Panc1 (cell line): ENCODE measurements around the gene DIDO1.

ENCODE experiments used
- CTCF ChIP-seq: fragments of 450-650 bp; IDR thresholded peaks from 2 replicates; pipeline ENCODE4 v1.5.1; 2017; ENCODE audit warnings: mild to moderate bottlenecking
- POLR2AphosphoS5 ChIP-seq: IDR thresholded peaks from 2 replicates; pipeline ENCODE4 v1.6.1; 2012; ENCODE audit warnings: mild to moderate bottlenecking, low read depth, low read length, moderate library complexity
- REST ChIP-seq, 2 experiments: IDR thresholded peaks; 2 replicates each; pipeline ENCODE4 v1.6.1; 2011 to 2012; ENCODE audit warnings: low read depth in 2 of 2, control low read depth in 1 of 2, low read length in 1 of 2, mild to moderate bottlenecking in 1 of 2, moderate library complexity in 1 of 2; ENCODE audit not compliant: insufficient read depth in 1 of 2
- SIN3A ChIP-seq: IDR thresholded peaks from 2 replicates; pipeline ENCODE4 v1.6.1; 2012; ENCODE audit warnings: low read depth, mild to moderate bottlenecking, low read length, moderate library complexity, borderline replicate concordance; ENCODE audit not compliant: insufficient read depth
- TCF7L2 ChIP-seq: IDR thresholded peaks from 2 replicates; pipeline ENCODE4 v1.6.1; 2011; ENCODE audit warnings: mild to moderate bottlenecking, low read depth, low read length, inconsistent platforms

- no peak for TF ChIP-seq CTCF
- TF ChIP-seq TCF7L2: no peak
- TF ChIP-seq POLR2AphosphoS5: no peak
- TF ChIP-seq REST (IDR thresholded peaks at IDR 0.05; ENCODE audit: insufficient read depth in 1 of 2, low read depth in 2 of 2, low read length in 1 of 2): no peak
- no peak for TF ChIP-seq SIN3A
Measured at GRCh38 chr20:62852196-62852595, 74.1 kb downstream of the DIDO1 start.
